HCT116 (cell line): ENCODE data around the gene HASPIN. TPM values are rescaled to one million over a fixed set of nuclear protein-coding genes. Genes with fewer than 3 reads are reported as not detected.

Experiments
- ATAC-seq: fragments of 200-7000 bp; cut with Tn5 transposase; 2 replicates; pipeline ENCODE4 v1.9.1; 2020; ENCODE audit warnings: mild to moderate bottlenecking, moderate library complexity
- Bru-seq: library from RNA; stranded (reverse); fragments of 400-500 nt; gene quantifications from one replicate; lab custom pipeline; 2021; lab: Mats Ljungman, UMichigan
- BruChase-seq, 2 experiments: library from RNA; stranded (reverse); fragments of 400-500 nt; gene quantifications; one replicate each; lab custom pipeline; 2021; lab: Mats Ljungman, UMichigan
- BruUV-seq: library from RNA; stranded (reverse); fragments of 400-500 nt; replicated peaks from 2 replicates; lab custom pipeline; 2021; lab: Mats Ljungman, UMichigan
- CTCF ChIA-PET: fragments of 300-600 bp; sonication (Branson Sonifier 250); formaldehyde crosslinking; loops from one replicate; lab custom pipeline; 2021; ENCODE audit warnings: antibody characterized with exemption; lab: Charles Lee
- POLR2A ChIA-PET: fragments of 300-600, 350-600 bp; sonication (Branson Sonifier 250); formaldehyde crosslinking; loops from one replicate; lab custom pipeline; 2021; ENCODE audit warnings: antibody characterized with exemption; lab: Charles Lee
- RAD21 ChIA-PET, 2 experiments: fragments of 300-600 bp; sonication (Branson Sonifier 250); formaldehyde crosslinking; loops; one replicate each; lab custom pipeline; 2023; ENCODE audit warnings: low total read pairs in 2 of 2; ENCODE audit not compliant: uncharacterized antibody in 2 of 2, unreplicated experiment in 2 of 2, low non-redundant PET in 1 of 2; lab: Charles Lee
- DNase-seq: peaks from one replicate; pipeline ENCODE4 v3.0.0-alpha.2; 2010; ENCODE audit warnings: low read depth, low spot score
- H2AFZ ChIP-seq: fragments of 200-600 bp; shearing (Covaris generic), sonication (generic); 2 replicates; pipeline ENCODE4 v1.6.1; 2017; ENCODE audit warnings: low read depth, mixed run types, mixed read lengths, antibody characterized with exemption, low read length; ENCODE audit not compliant: poor library complexity, severe bottlenecking
- H3K27ac ChIP-seq: 2 replicates; pipeline ENCODE4 v1.5.1; 2012; ENCODE audit warnings: low read depth, low read length
- H3K27me3 ChIP-seq: fragments of 200-600 bp; sonication (generic); 2 replicates; pipeline ENCODE4 v1.6.1; 2016; ENCODE audit warnings: mixed run types, low read length, mixed read lengths; ENCODE audit not compliant: insufficient read depth
- H3K36me3 ChIP-seq, 2 experiments: fragments of 200-500 bp in 1 of 2; fragments of 200-600 bp in 1 of 2; sonication (Bioruptor generic) in 1 of 2; sonication (generic) in 1 of 2; 2 replicates each; pipeline versions ENCODE4 v1.5.1 to v1.6.1; 2014 to 2016; ENCODE audit warnings: low read length in 2 of 2, inconsistent platforms in 1 of 2, mixed read lengths in 1 of 2, mixed run types in 1 of 2; ENCODE audit not compliant: insufficient read depth in 2 of 2, control insufficient read depth in 1 of 2
- H3K4me1 ChIP-seq, 2 experiments: fragments of 200-600 bp in 1 of 2; sonication (generic) in 1 of 2; 2 replicates each; pipeline versions ENCODE4 v1.5.1 to v1.6.1; 2012 to 2017; ENCODE audit warnings: low read length in 2 of 2, inconsistent platforms in 1 of 2, mild to moderate bottlenecking in 1 of 2, mixed read lengths in 1 of 2, mixed run types in 1 of 2, moderate library complexity in 1 of 2; ENCODE audit not compliant: insufficient read depth in 2 of 2, control insufficient read depth in 1 of 2
- H3K4me2 ChIP-seq: fragments of 200-600 bp; sonication (generic); 2 replicates; pipeline ENCODE4 v1.6.1; 2017; ENCODE audit warnings: mixed run types, low read length, mixed read lengths
- H3K4me3 ChIP-seq, 2 experiments: fragments of 200-600 bp in 1 of 2; sonication (generic) in 1 of 2; replicated peaks in 1 of 2; 2 replicates each; pipeline ENCODE4 v1.5.1; 2011 to 2016; ENCODE audit warnings: low read length in 2 of 2, control low read depth in 1 of 2, low read depth in 1 of 2, mild to moderate bottlenecking in 1 of 2, mixed read lengths in 1 of 2, mixed run types in 1 of 2
- H3K79me2 ChIP-seq: fragments of 200-600 bp; sonication (generic); 2 replicates; pipeline ENCODE4 v1.6.1; 2017; ENCODE audit warnings: mild to moderate bottlenecking, mixed run types, low read length, moderate library complexity, mixed read lengths; ENCODE audit not compliant: insufficient read depth
- H3K9ac ChIP-seq: fragments of 200-600 bp; sonication (generic); 2 replicates; pipeline ENCODE4 v1.6.1; 2016; ENCODE audit warnings: low read length, mixed read lengths
- H3K9me2 ChIP-seq: fragments of 200-600 bp; sonication (generic), shearing (Covaris generic); 2 replicates; pipeline ENCODE4 v1.6.1; 2017; ENCODE audit warnings: mixed run types, mild to moderate bottlenecking, moderate library complexity; ENCODE audit not compliant: insufficient read depth
- H3K9me3 ChIP-seq, 2 experiments: fragments of 200-500 bp in 1 of 2; fragments of 200-600 bp in 1 of 2; sonication (Bioruptor generic) in 1 of 2; sonication (generic) in 1 of 2; 2 replicates each; pipeline ENCODE4 v1.6.1; 2014 to 2017; ENCODE audit warnings: low read length in 2 of 2, mixed read lengths in 2 of 2, inconsistent platforms in 1 of 2, low read depth in 1 of 2, mild to moderate bottlenecking in 1 of 2, mixed run types in 1 of 2, moderate library complexity in 1 of 2; ENCODE audit not compliant: control insufficient read depth in 1 of 2, insufficient read depth in 1 of 2
- H4K20me1 ChIP-seq: fragments of 200-600 bp; sonication (generic), shearing (Covaris generic); 2 replicates; pipeline ENCODE4 v1.6.1; 2017; ENCODE audit warnings: mixed run types, mild to moderate bottlenecking, moderate library complexity; ENCODE audit not compliant: insufficient read depth
- CBX3 ChIP-seq: IDR thresholded peaks from 2 replicates; pipeline ENCODE4 v1.6.1; 2012; ENCODE audit warnings: low read depth
- CEBPB ChIP-seq: IDR thresholded peaks from 2 replicates; pipeline ENCODE4 v1.6.1; 2012; ENCODE audit warnings: low read depth
- CTCF ChIP-seq, 3 experiments: fragments of 200-600 bp in 1 of 3; sonication (generic) in 1 of 3; IDR thresholded peaks in 2 of 3; conservative IDR thresholded peaks in 1 of 3; 2 replicates each; pipeline ENCODE4 v1.5.1; 2012 to 2017; ENCODE audit warnings: low read depth in 2 of 3, low read length in 2 of 3, antibody characterized with exemption in 1 of 3, borderline replicate concordance in 1 of 3, control low read depth in 1 of 3, mild to moderate bottlenecking in 1 of 3, mixed read lengths in 1 of 3, mixed run types in 1 of 3, moderate library complexity in 1 of 3; ENCODE audit not compliant: insufficient read depth in 1 of 3
- ELF1 ChIP-seq: IDR thresholded peaks from 2 replicates; pipeline ENCODE4 v1.6.1; 2012; ENCODE audit warnings: low read depth, borderline replicate concordance
- FOSL1 ChIP-seq: IDR thresholded peaks from 2 replicates; pipeline ENCODE4 v1.6.1; 2012; ENCODE audit warnings: low read depth
- MAX ChIP-seq: IDR thresholded peaks from 2 replicates; pipeline ENCODE4 v1.6.1; 2012
- POLR2A ChIP-seq: IDR thresholded peaks from 2 replicates; pipeline ENCODE4 v1.7.0; 2011; ENCODE audit warnings: borderline replicate concordance; ENCODE audit not compliant: insufficient read depth, insufficient read length; ENCODE audit errors: extremely low read depth
- POLR2AphosphoS5 ChIP-seq: IDR thresholded peaks from 2 replicates; pipeline ENCODE4 v1.6.1; 2011; ENCODE audit warnings: mild to moderate bottlenecking, low read depth, low read length, moderate library complexity
- SIN3A ChIP-seq: IDR thresholded peaks from 2 replicates; pipeline ENCODE4 v1.6.1; 2012; ENCODE audit warnings: low read depth
- SP1 ChIP-seq: IDR thresholded peaks from 2 replicates; pipeline ENCODE4 v1.6.1; 2012; ENCODE audit warnings: low read depth
- SRF ChIP-seq: IDR thresholded peaks from 2 replicates; pipeline ENCODE4 v1.6.1; 2012; ENCODE audit warnings: low read depth
- TCF7L2 ChIP-seq: IDR thresholded peaks from 2 replicates; pipeline ENCODE4 v1.7.0; 2011; ENCODE audit warnings: borderline replicate concordance, inconsistent platforms; ENCODE audit not compliant: insufficient read depth, insufficient read length; ENCODE audit errors: extremely low read depth
- YY1 ChIP-seq: IDR thresholded peaks from 2 replicates; pipeline ENCODE4 v1.6.1; 2011; ENCODE audit warnings: low read length, low read depth, moderate library complexity, mild to moderate bottlenecking; ENCODE audit not compliant: insufficient replicate concordance; ENCODE audit errors: extremely low read depth
- ZFX ChIP-seq: fragments of 450-650 bp; IDR thresholded peaks from 2 replicates; pipeline ENCODE4 v1.6.1; 2017
- intact Hi-C: fragments of 100-400 bp; cut with micrococcal nuclease; formaldehyde crosslinking; loops from 2 replicates; pipeline ENCODE4 v1.10.0; 2022
- long read RNA-seq: library from polyadenylated mRNA; unstranded; transcript quantifications from one replicate; pipeline ENCODE4 v2.0.0, GENCODE V29; 2021; ENCODE audit not compliant: unreplicated experiment
- polyA plus RNA-seq: library from polyadenylated mRNA; unstranded; fragments of >200 nt; gene quantifications from 2 replicates; pipeline ENCODE4 v1.2.1, GENCODE V29; 2012; ENCODE audit warnings: missing spikeins
- total RNA-seq: library from RNA; stranded (reverse); gene quantifications from one replicate; pipeline ENCODE4 v1.2.1, GENCODE V29; 2021; ENCODE audit not compliant: unreplicated experiment
- TF ChIP-seq, protein P1 (sequence below): IDR thresholded peaks from 2 replicates; pipeline ENCODE4 v1.6.1; 2011; ENCODE audit warnings: mild to moderate bottlenecking, low read length, moderate library complexity; ENCODE audit not compliant: insufficient replicate concordance; ENCODE audit errors: extremely low read depth

Gene HASPIN
- total RNA-seq (19.6 TPM), Bru-seq, nascent RNA (percentile 77 among the genes with signal in this experiment), BruChase-seq, experiment 1, labeled RNA remaining after a 6-hour chase (percentile 70 among the genes with signal in this experiment), BruChase-seq, experiment 2, labeled RNA remaining after a 2-hour chase (percentile 92 among the genes with signal in this experiment)
- 5.8 and 8.6 TPM in 2 replicates for polyA plus RNA-seq
- long read RNA-seq, transcript HASPIN-201 (1 exons, 2,797 nt) = major isoform, 7 of 8 reads
- long read RNA-seq, partial matches to known transcripts = 0 of 8 reads
- long read RNA-seq, other reads (novel, unspliced or antisense) = 1 of 8 reads

- Histone ChIP-seq H3K4me2 (peak within 1 kb of the TSS; percentile 88), H3K9ac (peak within 1 kb of the TSS; percentile 87), H2AFZ (peak within 1 kb of the TSS; percentile 20), H3K9me2 (no peaks in the 10 kb centered on the region), H3K27me3 (no peaks in the 10 kb centered on the region), H3K36me3 (peaks cover 8 to 23% of the 10 kb centered on the region in 2 experiments; a peak in 3 of 4 replicates), H3K4me1 (peaks cover 8 to 37% of the 10 kb centered on the region in 2 experiments), H3K27ac (peak within 1 kb of the TSS; percentile 70), H4K20me1 (peaks cover 4% of the 10 kb centered on the region; the same call in 1 of the 2 replicates), H3K79me2 (peaks cover 52% of the 10 kb centered on the region), H3K9me3 (no peaks in the 10 kb centered on the region), H3K4me3 (peak within 1 kb of the TSS; percentile 93 to 96)
- ATAC-seq (peak; percentile 90), DNase-seq (peak; percentile 74)
- intact Hi-C loops = no loop called here
- no TSS peak for BruUV-seq
- ChIA-PET CTCF (interaction anchor here (1.1 to 2.5 kb wide), 3 partner anchors 12 to 41 kb away, joined by 4 to 17 read pairs (median 7); no protein-coding TSS in a partner anchor), RAD21 (interaction anchor here in 1 of 2 experiments (1.1 kb wide), 1 partner anchor 40 kb away, joined by 3 read pairs; no protein-coding TSS in a partner anchor), POLR2A (interaction anchor here (1.3 kb wide), 1 partner anchor 13 kb away, joined by 4 read pairs; no protein-coding TSS in a partner anchor)
- TF ChIP-seq CBX3 = peak; percentile 70; the same call in 1 of the 2 replicates
- peak; percentile 91 for TF ChIP-seq YY1
- no peak; the same call in 1 of the 2 replicates for TF ChIP-seq ELF1
- TF ChIP-seq CEBPB = no peak
- peak; percentile 44 for TF ChIP-seq TCF7L2
- TF ChIP-seq SRF = no peak
- peak; percentile 99 for TF ChIP-seq SIN3A
- peak; percentile 96 for TF ChIP-seq ZFX
- TF ChIP-seq SP1 = peak; percentile 96
- peak; percentile 95 for TF ChIP-seq POLR2AphosphoS5
- peak; percentile 94 for TF ChIP-seq FOSL1
- TF ChIP-seq CTCF (IDR thresholded peaks at IDR 0.05 in 2 of 3, conservative IDR thresholded peaks at IDR 0.05 in 1 of 3; ENCODE audit: borderline replicate concordance in 1 of 3, insufficient read depth in 1 of 3, low read depth in 2 of 3, low read length in 2 of 3) = peak in 1 of 3 experiments; percentile 32; a peak in 2 of 6 replicates
- peak; percentile 75 for TF ChIP-seq POLR2A
- TF ChIP-seq, protein P1, sequence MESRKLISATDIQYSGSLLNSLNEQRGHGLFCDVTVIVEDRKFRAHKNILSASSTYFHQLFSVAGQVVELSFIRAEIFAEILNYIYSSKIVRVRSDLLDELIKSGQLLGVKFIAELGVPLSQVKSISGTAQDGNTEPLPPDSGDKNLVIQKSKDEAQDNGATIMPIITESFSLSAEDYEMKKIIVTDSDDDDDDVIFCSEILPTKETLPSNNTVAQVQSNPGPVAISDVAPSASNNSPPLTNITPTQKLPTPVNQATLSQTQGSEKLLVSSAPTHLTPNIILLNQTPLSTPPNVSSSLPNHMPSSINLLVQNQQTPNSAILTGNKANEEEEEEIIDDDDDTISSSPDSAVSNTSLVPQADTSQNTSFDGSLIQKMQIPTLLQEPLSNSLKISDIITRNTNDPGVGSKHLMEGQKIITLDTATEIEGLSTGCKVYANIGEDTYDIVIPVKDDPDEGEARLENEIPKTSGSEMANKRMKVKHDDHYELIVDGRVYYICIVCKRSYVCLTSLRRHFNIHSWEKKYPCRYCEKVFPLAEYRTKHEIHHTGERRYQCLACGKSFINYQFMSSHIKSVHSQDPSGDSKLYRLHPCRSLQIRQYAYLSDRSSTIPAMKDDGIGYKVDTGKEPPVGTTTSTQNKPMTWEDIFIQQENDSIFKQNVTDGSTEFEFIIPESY = peak; percentile 99
- TF ChIP-seq MAX = peak; percentile 79
- TF ChIP-seq, all 23 proteins: peak for 12
These were observed at the start of gene HASPIN for GRCh38 chr17:3723556-3724377. Gene HASPIN, plus strand, starts transcription at chr17:3723903. Its CDS starts 33 bp downstream, at chr17:3723936.
